CD4-positive, alpha-beta T cell (primary cell): ENCODE results near the gene SPACA4. TPM values are rescaled to one million over a fixed set of nuclear protein-coding genes. Genes with fewer than 3 reads are reported as not detected.

Experiments used
- ATAC-seq: fragments of 200-7000 bp; cut with Tn5 transposase; one replicate; pipeline ENCODE4 v1.10.0; 2022; ENCODE audit warnings: mild to moderate bottlenecking; ENCODE audit not compliant: poor library complexity
- CTCF ChIA-PET: fragments of 350-600 bp; sonication (Branson Sonifier 250); formaldehyde crosslinking; loops from one replicate; lab custom pipeline; 2021; ENCODE audit warnings: antibody characterized with exemption, inconsistent platforms; lab: Charles Lee
- POLR2A ChIA-PET: fragments of 350-600 bp; sonication (Branson Sonifier 250); formaldehyde crosslinking; loops from one replicate; lab custom pipeline; 2021; ENCODE audit warnings: antibody characterized with exemption, inconsistent platforms; lab: Charles Lee
- DNase-seq, 14 experiments: peaks; one replicate each; pipeline ENCODE4 v3.0.0-alpha.2; 2013 to 2020; ENCODE audit warnings: mixed read lengths in 2 of 14
- H3K27ac ChIP-seq, 2 donors: one replicate each; pipeline versions ENCODE4 v1.5.1 to v1.7.0; 2013; ENCODE audit warnings: low read length in 2 of 2, low read depth in 1 of 2, mild to moderate bottlenecking in 1 of 2
- H3K27me3 ChIP-seq, 2 experiments: 1 replicate in 1 of 2; 2 replicates in 1 of 2; pipeline versions ENCODE4 v1.6.1 to v1.7.0; 2013; ENCODE audit warnings: low read length in 2 of 2, control low read depth in 1 of 2, mild to moderate bottlenecking in 1 of 2, moderate library complexity in 1 of 2; ENCODE audit not compliant: insufficient read depth in 2 of 2, control insufficient read depth in 1 of 2
- H3K36me3 ChIP-seq: one replicate; pipeline ENCODE4 v1.6.1; 2013; ENCODE audit warnings: low read length, control low read depth; ENCODE audit not compliant: insufficient read depth
- H3K4me1 ChIP-seq: one replicate; pipeline ENCODE4 v1.6.1; 2013; ENCODE audit warnings: low read length, control low read depth; ENCODE audit not compliant: insufficient read depth
- H3K4me3 ChIP-seq: one replicate; pipeline ENCODE4 v1.5.1; 2013; ENCODE audit warnings: mild to moderate bottlenecking, low read length, moderate library complexity
- H3K9me3 ChIP-seq, 2 experiments: 1 replicate in 1 of 2; 2 replicates in 1 of 2; pipeline versions ENCODE4 v1.6.1 to v1.7.0; 2013; ENCODE audit warnings: low read length in 2 of 2, mild to moderate bottlenecking in 2 of 2, control low read depth in 1 of 2, moderate library complexity in 1 of 2; ENCODE audit not compliant: control insufficient read depth in 1 of 2, insufficient read depth in 1 of 2
- H3K27ac Mint-ChIP-seq: one replicate; pipeline ENCODE4 v1.8.0; 2020; ENCODE audit warnings: mixed read lengths
- H3K27me3 Mint-ChIP-seq: one replicate; pipeline ENCODE4 v1.8.0; 2021; ENCODE audit warnings: mixed read lengths
- H3K36me3 Mint-ChIP-seq: one replicate; pipeline ENCODE4 v1.8.0; 2021; ENCODE audit warnings: low read depth, mixed read lengths
- H3K4me1 Mint-ChIP-seq: one replicate; pipeline ENCODE4 v1.8.0; 2021; ENCODE audit warnings: low read depth, mixed read lengths
- H3K4me3 Mint-ChIP-seq: one replicate; pipeline ENCODE4 v1.8.0; 2020; ENCODE audit warnings: mild to moderate bottlenecking, mixed read lengths
- H3K9me3 Mint-ChIP-seq: one replicate; pipeline ENCODE4 v1.8.0; 2020; ENCODE audit warnings: mixed read lengths
- CTCF ChIP-seq: fragments of 200-600 bp; IDR thresholded peaks from one replicate; pipeline ENCODE4 v1.8.0; 2022; ENCODE audit warnings: antibody characterized with exemption, mild to moderate bottlenecking
- intact Hi-C, 2 experiments: fragments of 100-400 bp; cut with DNase I in 1 of 2; cut with micrococcal nuclease in 1 of 2; formaldehyde crosslinking; loops; one replicate each; pipeline versions ENCODE4 v1.15.1 to v1.9.0; 2023 to 2025; cut with DNase I, micrococcal nuclease
- total RNA-seq, 174 experiments: library from RNA in 2 of 174; stranded (reverse) in 2 of 174; gene quantifications; one replicate each; pipeline ENCODE4 v1.2.3 and lab custom pipeline; 2021 to 2026

The SPACA4 gene
- total RNA-seq, 2 experiments from 2014 or later: not detected

- Histone ChIP-seq H3K27ac (no peak overlapping the region), H3K9me3 (no peaks in the 10 kb centered on the region), H3K36me3 (no peaks in the 10 kb centered on the region), H3K4me3 (no peak overlapping the region), H3K4me1 (no peaks in the 10 kb centered on the region), H3K27me3 (peaks cover 0 to 5% of the 10 kb centered on the region in 2 experiments)
- Mint-ChIP-seq H3K4me1 (no peaks in the 10 kb centered on the region), H3K27ac (no peak overlapping the region), H3K27me3 (peaks cover 12% of the 10 kb centered on the region), H3K36me3 (no peaks in the 10 kb centered on the region), H3K4me3 (no peak overlapping the region), H3K9me3 (no peaks in the 10 kb centered on the region)
- DNase-seq: no peak
- ChIA-PET CTCF (no interaction called here), POLR2A (no interaction called here)
- intact Hi-C loops: no loop called here
- no peak for ATAC-seq
- TF ChIP-seq CTCF: no peak
Measured at GRCh38 chr19:48568345-48568886, 38.1 kb upstream of the SPACA4 start.

GRCh38 chr19:48569814-48570213 is 36.7 kb upstream of the SPACA4 start:
- POLR2A ChIA-PET: no interaction called here
- Histone ChIP-seq H3K4me1 (peaks cover 3% of the 10 kb centered on the region), H3K27me3 (peaks cover 0 to 5% of the 10 kb centered on the region in 2 experiments), H3K27ac (no peak overlapping the region), H3K36me3 (no peaks in the 10 kb centered on the region), H3K9me3 (no peaks in the 10 kb centered on the region), H3K4me3 (no peak overlapping the region)
- Mint-ChIP-seq H3K27me3 (peaks cover 12% of the 10 kb centered on the region), H3K36me3 (no peaks in the 10 kb centered on the region), H3K4me1 (no peaks in the 10 kb centered on the region), H3K9me3 (no peaks in the 10 kb centered on the region), H3K27ac (no peak overlapping the region), H3K4me3 (no peak overlapping the region)
- DNase-seq: no peak
- no peak for ATAC-seq
- intact Hi-C loops: no loop called here
- TF ChIP-seq CTCF: no peak
- CTCF ChIA-PET: no interaction called here

- CTCF ChIA-PET: interaction anchor here (0.7 kb wide), 1 partner anchor 66 kb away, joined by 3 read pairs; no protein-coding TSS in a partner anchor
- H3K27me3 Mint-ChIP-seq: peaks cover 12% of the 10 kb centered on the region
- Histone ChIP-seq H3K4me3 (no peak overlapping the region), H3K4me1 (peaks cover 4% of the 10 kb centered on the region), H3K9me3 (no peaks in the 10 kb centered on the region), H3K27ac (no peak overlapping the region), H3K36me3 (no peaks in the 10 kb centered on the region), H3K27me3 (peaks cover 0 to 5% of the 10 kb centered on the region in 2 experiments)
- H3K9me3 Mint-ChIP-seq: no peaks in the 10 kb centered on the region
- H3K4me3 Mint-ChIP-seq: no peak overlapping the region
- no peaks in the 10 kb centered on the region for H3K36me3 Mint-ChIP-seq
- H3K4me1 Mint-ChIP-seq: no peaks in the 10 kb centered on the region
- intact Hi-C loops: no loop called here
- no peak for DNase-seq
- ATAC-seq: no peak
- POLR2A ChIA-PET: no interaction called here
- no peak for TF ChIP-seq CTCF
- H3K27ac Mint-ChIP-seq: no peak overlapping the region
Measured at GRCh38 chr19:48571378-48572162, 35.0 kb upstream of the SPACA4 start.
